Cardiac fibroblast (primary cell): ENCODE measurements around the gene IGSF9B.

Experiments
- DNase-seq, 2 donors: peaks; one replicate each; pipeline versions ENCODE4 v3.0.0 to v3.0.0-alpha.2; 2010; ENCODE audit warnings: low read depth in 2 of 2
- H3K4me3 ChIP-seq, 2 donors: replicated peaks in 1 of 2; 1 replicate in 1 of 2; 2 replicates in 1 of 2; pipeline ENCODE4 v1.5.1; 2011; ENCODE audit warnings: low read depth in 2 of 2, low read length in 2 of 2, mild to moderate bottlenecking in 2 of 2, moderate library complexity in 1 of 2
- CTCF ChIP-seq: IDR thresholded peaks from one replicate; pipeline ENCODE4 v1.5.1; 2011; ENCODE audit warnings: low read depth, mild to moderate bottlenecking, low read length, inconsistent platforms

The IGSF9B gene

GRCh38 chr11:133940034-133940433, 16.7 kb downstream of the IGSF9B start:
- DNase-seq, result no peak
- H3K4me3 ChIP-seq, result no peak overlapping the region
- TF ChIP-seq CTCF, result no peak

GRCh38 chr11:133939558-133939957, 17.2 kb downstream of the IGSF9B start:
- no peak for TF ChIP-seq CTCF
- no peak for DNase-seq
- no peak overlapping the region for H3K4me3 ChIP-seq

- no peak for DNase-seq
- H3K4me3 ChIP-seq, result no peak overlapping the region
- TF ChIP-seq CTCF, result no peak
These were observed 18.6 kb downstream of the IGSF9B start for GRCh38 chr11:133938166-133938565.

GRCh38 chr11:133937468-133937867, 19.3 kb downstream of the IGSF9B start:
- no peak for DNase-seq
- no peak overlapping the region for H3K4me3 ChIP-seq
- TF ChIP-seq CTCF, result no peak

GRCh38 chr11:133937015-133937414, 19.8 kb downstream of the IGSF9B start:
- DNase-seq, result no peak
- H3K4me3 ChIP-seq, result no peak overlapping the region
- no peak for TF ChIP-seq CTCF

GRCh38 chr11:133936592-133936991, 20.2 kb downstream of the IGSF9B start:
- no peak overlapping the region for H3K4me3 ChIP-seq
- TF ChIP-seq CTCF, result no peak
- no peak for DNase-seq

- TF ChIP-seq CTCF, result no peak
- H3K4me3 ChIP-seq, result no peak overlapping the region
- DNase-seq, result no peak
These were observed 20.6 kb downstream of the IGSF9B start for GRCh38 chr11:133936136-133936535.
